ENCODE data around the gene TMEM120B.

TMEM120B gene

GRCh38 chr12:121802843-121803698 lies 90.5 kb downstream of the TMEM120B start:
- H3K4me1 ChIP-seq (ENCODE audit: control insufficient read depth in 1 of 2, insufficient read depth in 2 of 2, low read length in 2 of 2), result peaks cover 24 to 32% of the 10 kb centered on the region in 2 donors
- H3K36me3 ChIP-seq (ENCODE audit: control insufficient read depth in 1 of 2, insufficient read depth in 2 of 2, low read length in 2 of 2), result peaks cover 2 to 10% of the 10 kb centered on the region in 2 donors
- no peaks in the 10 kb centered on the region for H3K9me3 ChIP-seq (ENCODE audit: control insufficient read depth in 1 of 2, low read length in 2 of 2)
- no peaks in the 10 kb centered on the region for H3K27me3 ChIP-seq (ENCODE audit: low read depth, low read length)
- peak overlapping the region; percentile 78 to 82 for H3K4me3 ChIP-seq (ENCODE audit: low read depth in 1 of 2, low read length in 2 of 2)
- peak overlapping the region; percentile 99 for H3K27ac ChIP-seq (ENCODE audit: low read length)

- H3K27ac ChIP-seq (ENCODE audit: low read length), result peak within 1 kb of the TSS; percentile 99
- no peaks in the 10 kb centered on the region for H3K9me3 ChIP-seq (ENCODE audit: control insufficient read depth in 1 of 2, low read length in 2 of 2)
- H3K4me1 ChIP-seq (ENCODE audit: control insufficient read depth in 1 of 2, insufficient read depth in 2 of 2, low read length in 2 of 2), result peaks cover 15 to 23% of the 10 kb centered on the region in 2 donors
- no peaks in the 10 kb centered on the region for H3K27me3 ChIP-seq (ENCODE audit: low read depth, low read length)
- peak within 1 kb of the TSS; percentile 80 to 82 for H3K4me3 ChIP-seq (ENCODE audit: low read depth in 1 of 2, low read length in 2 of 2)
- peaks cover 3 to 10% of the 10 kb centered on the region in 2 donors for H3K36me3 ChIP-seq (ENCODE audit: control insufficient read depth in 1 of 2, insufficient read depth in 2 of 2, low read length in 2 of 2)
Measured at GRCh38 chr12:121803861-121804416, 91.4 kb downstream of the TMEM120B start, which contains the start of gene SETD1B. SETD1B (plus strand) TSS chr12:121804009; CDS start chr12:121804738, 729 bp downstream.

DNA sequence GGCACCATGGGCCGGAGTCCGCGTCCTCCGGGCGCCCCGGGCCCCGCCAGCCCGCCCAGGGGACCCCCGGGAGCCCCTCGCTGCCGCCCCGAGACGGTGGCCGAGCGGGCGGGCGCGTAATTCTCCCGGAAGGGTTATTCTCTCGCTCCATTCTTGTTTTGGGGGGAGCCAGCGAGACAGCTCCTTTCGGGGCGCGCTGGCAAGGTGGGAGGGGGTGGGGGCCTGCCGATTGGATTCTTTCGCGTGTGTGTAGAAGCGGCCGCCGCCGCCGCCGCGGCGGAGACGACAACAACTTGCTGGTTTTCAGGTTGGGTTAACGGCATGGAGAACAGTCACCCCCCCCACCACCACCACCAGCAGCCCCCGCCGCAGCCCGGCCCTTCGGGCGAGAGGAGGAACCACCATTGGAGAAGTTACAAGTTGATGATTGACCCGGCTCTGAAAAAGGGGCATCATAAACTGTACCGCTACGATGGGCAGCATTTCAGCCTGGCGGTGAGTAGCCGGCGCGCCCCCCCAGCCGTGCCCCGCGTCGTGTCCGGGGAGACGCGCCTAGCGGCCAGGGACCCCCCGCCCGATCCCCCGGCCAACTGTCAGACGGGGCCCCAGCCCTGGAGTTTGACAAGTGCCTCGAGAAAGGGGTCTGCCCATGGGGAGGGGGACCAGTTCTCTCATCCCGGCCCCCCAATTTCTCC lies 92.0 kb downstream of the TMEM120B start:
- Histone ChIP-seq H3K9me3 (ENCODE audit: control insufficient read depth in 1 of 2, low read length in 2 of 2) (no peaks in the 10 kb centered on the region), H3K36me3 (ENCODE audit: control insufficient read depth in 1 of 2, insufficient read depth in 2 of 2, low read length in 2 of 2) (peaks cover 10 to 16% of the 10 kb centered on the region in 2 donors), H3K27me3 (ENCODE audit: low read depth, low read length) (no peaks in the 10 kb centered on the region), H3K4me1 (ENCODE audit: control insufficient read depth in 1 of 2, insufficient read depth in 2 of 2, low read length in 2 of 2) (peaks cover 12 to 21% of the 10 kb centered on the region in 2 donors), H3K27ac (ENCODE audit: low read length) (peak overlapping the region; percentile 31), H3K4me3 (ENCODE audit: low read depth in 1 of 2, low read length in 2 of 2) (peak overlapping the region; percentile 59 to 80)

DNA sequence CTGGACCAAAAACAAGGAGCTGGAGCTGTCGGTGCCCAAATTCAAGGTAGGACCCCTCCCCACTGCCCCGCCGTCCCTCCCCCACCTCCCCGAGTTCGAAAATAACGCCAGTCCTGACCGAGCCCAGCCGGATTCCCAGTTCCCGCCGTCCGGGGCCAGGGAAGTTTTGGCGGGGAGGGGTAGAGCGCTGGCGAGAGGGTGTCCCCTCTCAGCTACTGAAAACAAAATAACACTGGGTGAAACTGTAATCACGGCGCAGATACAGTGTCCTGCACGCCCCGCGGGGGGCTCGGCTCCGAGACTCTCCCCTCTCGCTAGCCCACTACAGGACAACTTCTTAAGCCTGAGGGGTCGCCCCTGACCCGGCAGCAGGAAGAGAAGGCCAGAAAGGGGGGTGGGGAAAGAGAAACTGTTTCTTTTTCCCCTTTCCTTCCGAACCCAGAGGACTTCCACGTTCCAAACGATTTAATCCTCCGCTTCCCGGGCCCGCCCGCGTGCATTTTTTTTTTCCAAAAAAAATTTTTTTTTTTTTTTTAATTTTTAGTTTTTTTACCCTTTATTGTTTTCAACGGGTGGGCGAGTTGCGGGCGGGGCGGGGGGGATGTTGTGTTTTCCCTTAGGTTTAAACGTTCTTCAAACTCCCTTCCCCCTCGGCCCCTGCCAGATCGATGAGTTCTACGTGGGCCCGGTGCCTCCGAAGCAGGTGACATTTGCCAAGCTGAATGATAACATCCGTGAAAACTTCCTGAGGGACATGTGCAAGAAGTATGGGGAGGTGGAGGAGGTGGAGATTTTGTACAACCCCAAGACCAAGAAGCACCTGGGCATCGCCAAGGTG lies 92.8 kb downstream of the TMEM120B start:
- H3K9me3 ChIP-seq (ENCODE audit: control insufficient read depth in 1 of 2, low read length in 2 of 2), result no peaks in the 10 kb centered on the region
- H3K27ac ChIP-seq (ENCODE audit: low read length), result peak overlapping the region; percentile 31
- H3K27me3 ChIP-seq (ENCODE audit: low read depth, low read length), result no peaks in the 10 kb centered on the region
- peak overlapping the region; percentile 63 to 80 for H3K4me3 ChIP-seq (ENCODE audit: low read depth in 1 of 2, low read length in 2 of 2)
- peaks cover 11 to 25% of the 10 kb centered on the region in 2 donors for H3K36me3 ChIP-seq (ENCODE audit: control insufficient read depth in 1 of 2, insufficient read depth in 2 of 2, low read length in 2 of 2)
- H3K4me1 ChIP-seq (ENCODE audit: control insufficient read depth in 1 of 2, insufficient read depth in 2 of 2, low read length in 2 of 2), result peaks cover 12 to 28% of the 10 kb centered on the region in 2 donors

GRCh38 chr12:121806009-121806545 lies 93.5 kb downstream of the TMEM120B start:
- peaks cover 17 to 27% of the 10 kb centered on the region in 2 donors for H3K36me3 ChIP-seq (ENCODE audit: control insufficient read depth in 1 of 2, insufficient read depth in 2 of 2, low read length in 2 of 2)
- peak overlapping the region; percentile 51 for H3K27ac ChIP-seq (ENCODE audit: low read length)
- H3K9me3 ChIP-seq (ENCODE audit: control insufficient read depth in 1 of 2, low read length in 2 of 2), result no peaks in the 10 kb centered on the region
- peaks cover 16 to 35% of the 10 kb centered on the region in 2 donors for H3K4me1 ChIP-seq (ENCODE audit: control insufficient read depth in 1 of 2, insufficient read depth in 2 of 2, low read length in 2 of 2)
- H3K4me3 ChIP-seq (ENCODE audit: low read depth in 1 of 2, low read length in 2 of 2), result peak overlapping the region; percentile 63 to 80
- H3K27me3 ChIP-seq (ENCODE audit: low read depth, low read length), result no peaks in the 10 kb centered on the region

GRCh38 chr12:121806546-121807423 lies 94.2 kb downstream of the TMEM120B start:
- Histone ChIP-seq H3K9me3 (ENCODE audit: control insufficient read depth in 1 of 2, low read length in 2 of 2) (no peaks in the 10 kb centered on the region), H3K36me3 (ENCODE audit: control insufficient read depth in 1 of 2, insufficient read depth in 2 of 2, low read length in 2 of 2) (peaks cover 17 to 26% of the 10 kb centered on the region in 2 donors), H3K4me3 (ENCODE audit: low read depth in 1 of 2, low read length in 2 of 2) (peak overlapping the region; percentile 63 to 80), H3K27me3 (ENCODE audit: low read depth, low read length) (no peaks in the 10 kb centered on the region), H3K4me1 (ENCODE audit: control insufficient read depth in 1 of 2, insufficient read depth in 2 of 2, low read length in 2 of 2) (peaks cover 20 to 42% of the 10 kb centered on the region in 2 donors), H3K27ac (ENCODE audit: low read length) (peak overlapping the region; percentile 51)

GRCh38 chr12:121807642-121808347 lies 95.2 kb downstream of the TMEM120B start:
- H3K9me3 ChIP-seq (ENCODE audit: control insufficient read depth in 1 of 2, low read length in 2 of 2), result no peaks in the 10 kb centered on the region
- no peak overlapping the region for H3K4me3 ChIP-seq (ENCODE audit: low read depth in 1 of 2, low read length in 2 of 2)
- peaks cover 20 to 50% of the 10 kb centered on the region in 2 donors for H3K4me1 ChIP-seq (ENCODE audit: control insufficient read depth in 1 of 2, insufficient read depth in 2 of 2, low read length in 2 of 2)
- no peaks in the 10 kb centered on the region for H3K27me3 ChIP-seq (ENCODE audit: low read depth, low read length)
- peaks cover 17 to 22% of the 10 kb centered on the region in 2 donors for H3K36me3 ChIP-seq (ENCODE audit: control insufficient read depth in 1 of 2, insufficient read depth in 2 of 2, low read length in 2 of 2)
- H3K27ac ChIP-seq (ENCODE audit: low read length), result no peak overlapping the region

- Histone ChIP-seq H3K27ac (ENCODE audit: low read length) (no peak overlapping the region), H3K27me3 (ENCODE audit: low read depth, low read length) (no peaks in the 10 kb centered on the region), H3K4me1 (ENCODE audit: control insufficient read depth in 1 of 2, insufficient read depth in 2 of 2, low read length in 2 of 2) (peaks cover 27 to 59% of the 10 kb centered on the region in 2 donors), H3K4me3 (ENCODE audit: low read depth in 1 of 2, low read length in 2 of 2) (no peak overlapping the region), H3K36me3 (ENCODE audit: control insufficient read depth in 1 of 2, insufficient read depth in 2 of 2, low read length in 2 of 2) (peaks cover 17 to 27% of the 10 kb centered on the region in 2 donors), H3K9me3 (ENCODE audit: control insufficient read depth in 1 of 2, low read length in 2 of 2) (no peaks in the 10 kb centered on the region)
Measured at GRCh38 chr12:121808623-121809022, 96.1 kb downstream of the TMEM120B start.

GRCh38 chr12:121809712-121810116 lies 97.2 kb downstream of the TMEM120B start:
- H3K4me1 ChIP-seq (ENCODE audit: control insufficient read depth in 1 of 2, insufficient read depth in 2 of 2, low read length in 2 of 2), result peaks cover 27 to 62% of the 10 kb centered on the region in 2 donors
- no peaks in the 10 kb centered on the region for H3K9me3 ChIP-seq (ENCODE audit: control insufficient read depth in 1 of 2, low read length in 2 of 2)
- H3K36me3 ChIP-seq (ENCODE audit: control insufficient read depth in 1 of 2, insufficient read depth in 2 of 2, low read length in 2 of 2), result peaks cover 17 to 36% of the 10 kb centered on the region in 2 donors
- H3K4me3 ChIP-seq (ENCODE audit: low read depth in 1 of 2, low read length in 2 of 2), result no peak overlapping the region
- no peak overlapping the region for H3K27ac ChIP-seq (ENCODE audit: low read length)
- H3K27me3 ChIP-seq (ENCODE audit: low read depth, low read length), result no peaks in the 10 kb centered on the region

Data from muscle layer of duodenum (tissue), 2 donors.